SJCRH30 (cell line): Measurements from ENCODE around the gene TBC1D10A. TPM values are rescaled to one million over a fixed set of nuclear protein-coding genes. Genes with fewer than 3 reads are reported as not detected.
A peak's percentile ranks its signal among the peaks of the same experiment; 100 is the strongest.

Experiments used
- DNase-seq, 2 experiments: peaks; one replicate each; pipeline ENCODE4 v3.0.0-alpha.2; 2015 to 2020
- H3K27ac ChIP-seq: fragments of 250-450 bp; sonication (Bioruptor Pico); 2 replicates; pipeline ENCODE4 v1.5.1; 2020; ENCODE audit warnings: mild to moderate bottlenecking, moderate library complexity
- H3K27me3 ChIP-seq: fragments of 250-450 bp; sonication (Bioruptor Pico); 2 replicates; pipeline ENCODE4 v1.5.1; 2020; ENCODE audit warnings: mild to moderate bottlenecking, moderate library complexity
- H3K36me3 ChIP-seq: fragments of 250-450 bp; sonication (Bioruptor Pico); 2 replicates; pipeline ENCODE4 v1.5.1; 2020; ENCODE audit warnings: mild to moderate bottlenecking, moderate library complexity
- H3K4me1 ChIP-seq: fragments of 250-450 bp; sonication (Bioruptor Pico); 2 replicates; pipeline ENCODE4 v1.5.1; 2020; ENCODE audit warnings: mild to moderate bottlenecking, moderate library complexity
- H3K4me3 ChIP-seq: fragments of 250-450 bp; sonication (Bioruptor Pico); 2 replicates; pipeline ENCODE4 v1.5.1; 2020; ENCODE audit warnings: mild to moderate bottlenecking, moderate library complexity
- H3K9me3 ChIP-seq: fragments of 250-450 bp; sonication (Bioruptor Pico); replicated peaks from 2 replicates; pipeline ENCODE4 v1.5.1; 2020; ENCODE audit warnings: mild to moderate bottlenecking, moderate library complexity
- total RNA-seq: library from RNA; depleted of rRNA; stranded (reverse); fragments of >200 nt; shearing (Covaris generic); gene quantifications from 2 replicates; pipeline ENCODE4 v1.2.3, GENCODE V29; 2014

Gene TBC1D10A
- total RNA-seq, 1 experiment from 2014 or later = 5.8 TPM

GRCh38 chr22:30318799-30319419 lies 7.8 kb downstream of the TBC1D10A start:
- Histone ChIP-seq H3K27me3 (no peaks in the 10 kb centered on the region), H3K4me1 (no peaks in the 10 kb centered on the region), H3K9me3 (no peaks in the 10 kb centered on the region), H3K36me3 (no peaks in the 10 kb centered on the region), H3K4me3 (no peak overlapping the region), H3K27ac (no peak overlapping the region)
- no peak for DNase-seq

GRCh38 chr22:30317778-30318177 lies 9.0 kb downstream of the TBC1D10A start:
- H3K36me3 ChIP-seq = no peaks in the 10 kb centered on the region
- H3K9me3 ChIP-seq = no peaks in the 10 kb centered on the region
- H3K4me1 ChIP-seq = no peaks in the 10 kb centered on the region
- no peak overlapping the region for H3K4me3 ChIP-seq
- no peaks in the 10 kb centered on the region for H3K27me3 ChIP-seq
- H3K27ac ChIP-seq = no peak overlapping the region
- DNase-seq = no peak

- no peaks in the 10 kb centered on the region for H3K27me3 ChIP-seq
- H3K36me3 ChIP-seq = no peaks in the 10 kb centered on the region
- DNase-seq = no peak
- H3K9me3 ChIP-seq = no peaks in the 10 kb centered on the region
- no peaks in the 10 kb centered on the region for H3K4me1 ChIP-seq
- no peak overlapping the region for H3K27ac ChIP-seq
- no peak overlapping the region for H3K4me3 ChIP-seq
Observed at GRCh38 chr22:30315962-30316576, 10.7 kb downstream of the TBC1D10A start.

DNA sequence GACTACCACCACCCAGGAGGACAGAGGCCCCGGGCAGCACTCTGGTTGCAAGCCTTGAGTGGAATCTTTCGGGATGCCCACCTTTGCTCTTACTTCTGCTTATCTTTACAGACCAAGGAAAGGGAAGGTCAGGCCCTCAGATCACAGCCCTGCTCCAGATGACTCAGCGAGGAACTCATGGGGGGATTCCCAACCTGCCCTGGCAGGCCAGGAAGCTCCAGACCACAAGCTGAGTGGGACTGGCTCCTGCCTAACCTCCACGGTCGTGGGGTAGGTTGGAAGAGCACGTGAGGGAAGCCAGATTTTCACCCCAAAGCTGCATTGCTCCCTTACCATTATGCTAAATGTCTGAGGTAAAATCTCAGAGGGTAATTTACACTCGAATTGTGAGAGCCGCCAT lies 11.8 kb downstream of the TBC1D10A start:
- Histone ChIP-seq H3K4me1 (no peaks in the 10 kb centered on the region), H3K27me3 (no peaks in the 10 kb centered on the region), H3K4me3 (no peak overlapping the region), H3K9me3 (no peaks in the 10 kb centered on the region), H3K36me3 (no peaks in the 10 kb centered on the region), H3K27ac (no peak overlapping the region)
- no peak for DNase-seq

DNA sequence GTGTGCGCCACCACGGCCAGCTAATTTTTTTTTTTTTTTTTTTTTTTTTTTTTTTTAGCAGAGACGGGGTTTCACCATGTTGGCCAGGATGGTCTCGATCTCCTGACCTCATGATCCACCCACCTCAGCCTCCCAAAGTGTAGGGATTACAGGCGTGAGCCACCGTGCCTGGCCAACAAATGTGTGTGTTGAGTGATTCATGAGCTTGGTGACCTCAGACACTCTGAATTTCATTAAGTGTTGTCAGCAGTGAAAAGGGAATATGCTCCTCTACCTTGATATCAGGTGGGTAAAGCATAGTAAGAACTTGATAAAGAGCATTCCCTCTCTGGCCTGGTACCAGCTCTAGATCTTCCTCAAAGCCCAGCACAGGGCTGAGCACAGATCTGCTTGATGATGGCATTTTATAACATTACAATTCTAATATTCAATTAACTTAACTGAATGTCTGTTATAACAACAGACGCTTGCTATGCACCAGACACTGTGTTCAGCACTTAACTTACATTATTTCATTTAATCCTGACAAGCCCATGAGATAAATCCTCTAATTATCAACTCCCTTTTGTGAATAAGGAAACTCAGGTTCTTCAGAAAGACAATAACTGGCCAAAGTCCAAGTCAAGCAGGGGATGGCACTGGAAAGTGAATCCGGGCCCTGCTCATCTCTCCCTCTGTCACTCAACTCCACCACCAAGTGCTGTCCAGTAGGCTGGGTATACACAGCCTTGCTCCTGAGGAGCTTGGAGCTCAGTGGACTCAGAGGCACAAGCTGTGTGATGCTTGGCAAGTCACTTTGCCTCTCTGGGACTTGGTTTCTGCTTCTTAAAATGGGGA lies 13.0 kb downstream of the TBC1D10A start:
- Histone ChIP-seq H3K9me3 (no peaks in the 10 kb centered on the region), H3K4me1 (no peaks in the 10 kb centered on the region), H3K27me3 (no peaks in the 10 kb centered on the region), H3K27ac (no peak overlapping the region), H3K36me3 (no peaks in the 10 kb centered on the region), H3K4me3 (no peak overlapping the region)
- DNase-seq = no peak

DNA sequence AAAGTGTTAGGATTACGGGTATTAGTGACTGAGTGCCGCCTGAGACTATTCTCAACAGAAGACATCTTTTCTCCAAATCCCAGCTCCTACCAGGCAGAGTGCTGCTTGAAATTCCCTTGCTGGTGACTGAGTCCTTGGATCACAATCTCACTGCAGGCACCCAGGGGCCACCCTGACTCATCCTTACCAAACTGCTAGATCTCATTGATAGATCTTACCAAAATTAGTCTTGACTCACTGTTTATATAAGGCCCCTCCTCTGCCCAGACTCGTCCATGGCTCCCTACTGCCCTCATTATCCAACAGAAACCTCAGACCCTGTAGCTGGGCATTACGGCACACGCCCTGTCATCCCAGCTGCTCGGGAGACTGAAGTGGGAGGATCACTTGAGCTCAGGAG lies 14.7 kb downstream of the TBC1D10A start:
- no peaks in the 10 kb centered on the region for H3K36me3 ChIP-seq
- H3K9me3 ChIP-seq = no peaks in the 10 kb centered on the region
- H3K27ac ChIP-seq = no peak overlapping the region
- DNase-seq = no peak
- H3K4me1 ChIP-seq = 0 out of 2 replicates have a peak, but pooled peaks cover 3% of the 10 kb centered on the region
- no peak overlapping the region for H3K4me3 ChIP-seq
- H3K27me3 ChIP-seq = no peaks in the 10 kb centered on the region

- Histone ChIP-seq H3K9me3 (no peaks in the 10 kb centered on the region), H3K36me3 (no peaks in the 10 kb centered on the region), H3K27ac (no peak overlapping the region), H3K4me3 (no peak overlapping the region), H3K4me1 (0 out of 2 replicates have a peak, but pooled peaks cover 3% of the 10 kb centered on the region), H3K27me3 (no peaks in the 10 kb centered on the region)
- DNase-seq = no peak
Observed at GRCh38 chr22:30310881-30311771, 15.6 kb downstream of the TBC1D10A start.

GRCh38 chr22:30309951-30310741 lies 16.6 kb downstream of the TBC1D10A start:
- H3K9me3 ChIP-seq = no peaks in the 10 kb centered on the region
- no peak overlapping the region for H3K27ac ChIP-seq
- H3K4me1 ChIP-seq = 0 out of 2 replicates have a peak, but pooled peaks cover 3% of the 10 kb centered on the region
- no peaks in the 10 kb centered on the region for H3K36me3 ChIP-seq
- no peaks in the 10 kb centered on the region for H3K27me3 ChIP-seq
- DNase-seq = no peak
- no peak overlapping the region for H3K4me3 ChIP-seq

DNA sequence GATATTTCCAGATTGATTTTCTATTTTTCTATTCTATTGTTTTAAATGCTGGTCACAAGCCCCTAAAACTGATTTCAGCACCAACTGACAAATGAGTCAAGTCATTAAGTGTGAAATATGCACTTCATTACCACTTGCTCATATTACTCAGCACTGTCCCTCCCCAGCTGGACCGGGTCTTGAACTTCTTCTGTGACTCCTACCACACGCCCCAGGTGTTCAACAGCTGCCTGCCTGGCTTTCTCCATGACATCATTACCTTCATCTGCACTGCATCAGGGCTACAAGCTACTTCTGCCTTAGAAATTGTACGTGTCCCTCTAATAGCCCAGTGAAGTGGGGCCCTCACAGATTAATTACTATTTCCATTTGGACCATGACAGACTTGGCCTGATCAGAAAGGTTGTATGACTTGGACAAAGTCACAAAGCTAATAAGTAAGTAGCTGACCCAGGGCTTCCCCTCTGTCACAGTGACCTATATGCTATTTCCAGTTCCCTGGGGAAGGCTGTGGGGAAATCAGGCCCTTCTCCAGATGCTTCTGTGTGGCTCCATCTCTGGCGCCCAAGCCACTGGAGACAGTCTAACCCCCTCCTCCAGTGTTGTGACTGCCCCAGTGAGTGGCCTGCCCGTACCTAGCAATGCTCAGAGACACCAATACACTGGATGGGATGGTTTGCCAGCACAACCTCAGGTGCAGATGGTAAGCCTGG lies 18.1 kb downstream of the TBC1D10A start:
- peak in 1 of 2 experiments; percentile 36 for DNase-seq

DNA sequence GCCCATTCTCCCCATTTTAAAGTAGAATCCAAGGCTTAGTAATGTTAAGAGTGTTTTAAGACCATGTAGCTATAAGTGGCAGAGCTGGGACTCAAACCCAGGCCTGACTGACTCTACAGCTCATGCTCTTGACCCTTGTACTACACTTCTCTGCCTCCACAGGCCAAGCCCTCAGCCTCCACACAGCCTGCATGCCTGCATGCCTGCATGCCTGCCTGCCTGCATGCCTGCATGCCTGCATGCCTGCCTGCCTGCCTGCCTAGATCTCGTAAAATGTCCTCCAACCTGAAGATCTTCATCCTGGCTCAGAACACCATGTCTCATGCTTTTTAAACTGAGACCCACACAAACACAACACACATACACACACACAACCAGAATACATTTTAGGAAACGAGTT lies 18.6 kb downstream of the TBC1D10A start:
- no peak overlapping the region for H3K27ac ChIP-seq
- H3K36me3 ChIP-seq = no peaks in the 10 kb centered on the region
- H3K9me3 ChIP-seq = no peaks in the 10 kb centered on the region
- no peak overlapping the region for H3K4me3 ChIP-seq
- 0 out of 2 replicates have a peak, but pooled peaks cover 3% of the 10 kb centered on the region for H3K4me1 ChIP-seq
- DNase-seq = no peak
- H3K27me3 ChIP-seq = no peaks in the 10 kb centered on the region

More for the DNA sequence above, 18.1 kb downstream of the TBC1D10A start:
- H3K27ac ChIP-seq = no peak overlapping the region
- 0 out of 2 replicates have a peak, but pooled peaks cover 3% of the 10 kb centered on the region for H3K4me1 ChIP-seq
- H3K36me3 ChIP-seq = no peaks in the 10 kb centered on the region
- no peaks in the 10 kb centered on the region for H3K27me3 ChIP-seq
- no peaks in the 10 kb centered on the region for H3K9me3 ChIP-seq
- no peak overlapping the region for H3K4me3 ChIP-seq

DNA sequence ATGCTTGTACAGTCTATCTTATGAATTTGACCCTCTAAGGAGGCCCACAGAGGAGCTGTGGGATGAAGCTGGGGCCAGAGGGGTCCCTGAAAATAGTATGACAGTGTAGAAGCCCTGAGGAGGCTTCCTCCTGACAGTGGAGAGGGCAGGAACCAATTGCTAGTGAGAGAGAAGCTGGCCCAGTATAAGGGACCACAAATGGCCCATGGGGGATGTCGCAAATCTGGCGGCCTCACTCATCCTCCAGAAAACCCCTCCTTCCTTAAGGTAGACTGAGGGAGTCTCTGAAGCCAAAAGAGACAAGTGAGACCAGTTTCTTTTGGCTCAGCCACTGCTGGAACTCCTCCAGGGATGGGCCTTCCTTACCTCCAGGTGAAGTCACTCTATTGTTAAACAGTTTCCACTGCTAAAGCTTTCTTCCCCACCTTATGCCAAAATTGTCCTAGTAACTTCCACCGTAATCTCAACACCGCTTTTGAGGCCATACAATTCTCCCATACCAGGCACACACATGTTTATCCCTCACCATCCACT lies 19.6 kb downstream of the TBC1D10A start:
- Histone ChIP-seq H3K4me1 (peaks cover 12% of the 10 kb centered on the region), H3K36me3 (no peaks in the 10 kb centered on the region), H3K4me3 (no peak overlapping the region), H3K27ac (no peak overlapping the region), H3K9me3 (no peaks in the 10 kb centered on the region), H3K27me3 (no peaks in the 10 kb centered on the region)
- no peak for DNase-seq

GRCh38 chr22:30306627-30307011 lies 20.1 kb downstream of the TBC1D10A start:
- no peak for DNase-seq
- Histone ChIP-seq H3K27me3 (no peaks in the 10 kb centered on the region), H3K9me3 (no peaks in the 10 kb centered on the region), H3K36me3 (no peaks in the 10 kb centered on the region), H3K4me3 (no peak overlapping the region), H3K4me1 (peaks cover 17% of the 10 kb centered on the region), H3K27ac (no peak overlapping the region)

DNA sequence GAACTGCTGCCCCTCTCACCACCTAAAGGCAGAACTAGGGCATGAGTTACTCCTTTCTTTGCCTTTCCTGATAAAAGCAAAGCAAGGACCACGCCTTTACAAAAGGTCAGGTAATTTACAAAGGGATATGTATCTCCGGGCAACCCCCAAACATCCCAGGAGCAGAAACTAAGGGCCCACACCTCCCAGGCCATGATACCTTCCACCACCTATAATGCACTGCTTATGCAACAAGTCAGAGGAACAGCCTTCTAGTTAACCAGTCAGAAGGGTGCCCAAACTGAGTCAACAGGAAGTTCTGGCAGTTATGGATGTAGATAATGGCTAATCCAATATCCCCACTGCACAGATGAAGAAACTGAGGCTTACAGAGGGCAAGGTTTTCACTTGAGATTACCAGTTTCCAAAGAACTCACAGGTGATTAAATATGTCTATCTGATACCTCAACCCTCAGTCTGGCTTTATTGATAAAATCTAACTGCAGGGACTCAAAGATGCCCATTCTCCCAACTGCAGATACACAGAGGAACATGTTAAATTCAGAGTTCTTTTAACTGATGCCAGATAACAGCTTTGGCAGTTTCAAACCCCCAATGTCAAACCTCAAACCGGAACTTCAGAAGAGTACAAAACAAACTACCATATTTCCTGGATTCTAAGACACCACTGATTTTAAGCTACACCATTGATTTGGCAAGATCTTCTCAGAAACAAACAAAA lies 20.7 kb downstream of the TBC1D10A start:
- no peak overlapping the region for H3K4me3 ChIP-seq
- H3K27ac ChIP-seq = no peak overlapping the region
- H3K36me3 ChIP-seq = no peaks in the 10 kb centered on the region
- H3K9me3 ChIP-seq = no peaks in the 10 kb centered on the region
- H3K4me1 ChIP-seq = peaks cover 22% of the 10 kb centered on the region
- no peaks in the 10 kb centered on the region for H3K27me3 ChIP-seq
- DNase-seq = no peak
